Measurements from ENCODE around the gene POU2AF1.
A peak's percentile ranks its signal among the peaks of the same experiment; 100 is the strongest.

Gene POU2AF1

DNA sequence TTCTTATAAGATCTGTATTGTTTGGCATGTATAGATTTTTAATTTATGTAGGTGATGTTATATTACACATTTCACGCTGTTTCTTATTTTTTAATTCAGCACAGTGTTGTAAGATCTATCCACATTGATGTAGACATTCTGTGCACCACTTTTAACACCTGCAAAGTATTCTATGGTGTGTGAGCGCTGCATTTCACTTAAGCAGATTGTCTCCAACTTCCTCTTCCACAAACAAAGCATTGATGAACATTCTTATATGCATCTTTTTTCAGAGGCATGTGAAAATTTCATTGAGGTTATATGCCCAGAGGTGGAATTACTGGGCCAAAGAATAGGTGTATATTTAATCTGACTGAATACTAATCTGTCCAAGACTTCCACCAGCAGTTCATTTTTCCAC is 3.4 kb upstream of the POU2AF1 start:
- Mint-ChIP-seq H3K4me1 (ENCODE audit: low read depth) (peaks cover 48% of the 10 kb centered on the region), H3K27ac (no peak overlapping the region), H3K9me3 (no peaks in the 10 kb centered on the region), H3K36me3 (ENCODE audit: low read depth) (no peaks in the 10 kb centered on the region), H3K4me3 (no peak overlapping the region), H3K27me3 (no peaks in the 10 kb centered on the region)
- no peak for DNase-seq

DNA sequence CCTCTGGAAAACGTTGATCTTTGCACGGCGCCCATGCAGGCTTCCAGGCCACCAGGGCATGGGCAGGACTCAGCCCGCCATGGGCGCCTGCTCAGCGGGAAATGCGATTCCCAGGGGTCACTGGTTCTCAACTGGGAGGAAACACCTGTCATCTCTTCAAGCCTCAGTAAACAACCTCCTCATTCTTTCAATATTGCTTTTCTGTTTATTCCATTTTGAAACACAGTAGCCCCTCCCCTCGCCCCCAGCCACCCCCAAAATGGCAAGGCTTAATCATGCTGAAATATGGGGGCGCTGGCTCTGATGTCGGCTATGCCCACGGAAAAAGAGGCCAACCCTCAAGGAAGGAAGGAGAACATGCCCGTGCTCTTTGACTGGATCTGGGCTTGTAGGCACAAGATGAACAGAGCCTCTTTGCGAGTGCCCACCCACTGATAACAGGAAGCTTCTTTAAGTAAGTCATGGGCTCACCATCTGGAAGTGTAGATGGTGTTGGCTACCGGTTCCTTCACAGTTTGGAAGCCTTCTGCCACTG is 594 bp upstream of the POU2AF1 start:
- Mint-ChIP-seq H3K27me3 (no peaks in the 10 kb centered on the region), H3K4me1 (ENCODE audit: low read depth) (peaks cover 72% of the 10 kb centered on the region), H3K4me3 (peak overlapping the region; percentile 60), H3K27ac (peak overlapping the region; percentile 98), H3K36me3 (ENCODE audit: low read depth) (no peaks in the 10 kb centered on the region), H3K9me3 (no peaks in the 10 kb centered on the region)
- DNase-seq: no peak

DNA sequence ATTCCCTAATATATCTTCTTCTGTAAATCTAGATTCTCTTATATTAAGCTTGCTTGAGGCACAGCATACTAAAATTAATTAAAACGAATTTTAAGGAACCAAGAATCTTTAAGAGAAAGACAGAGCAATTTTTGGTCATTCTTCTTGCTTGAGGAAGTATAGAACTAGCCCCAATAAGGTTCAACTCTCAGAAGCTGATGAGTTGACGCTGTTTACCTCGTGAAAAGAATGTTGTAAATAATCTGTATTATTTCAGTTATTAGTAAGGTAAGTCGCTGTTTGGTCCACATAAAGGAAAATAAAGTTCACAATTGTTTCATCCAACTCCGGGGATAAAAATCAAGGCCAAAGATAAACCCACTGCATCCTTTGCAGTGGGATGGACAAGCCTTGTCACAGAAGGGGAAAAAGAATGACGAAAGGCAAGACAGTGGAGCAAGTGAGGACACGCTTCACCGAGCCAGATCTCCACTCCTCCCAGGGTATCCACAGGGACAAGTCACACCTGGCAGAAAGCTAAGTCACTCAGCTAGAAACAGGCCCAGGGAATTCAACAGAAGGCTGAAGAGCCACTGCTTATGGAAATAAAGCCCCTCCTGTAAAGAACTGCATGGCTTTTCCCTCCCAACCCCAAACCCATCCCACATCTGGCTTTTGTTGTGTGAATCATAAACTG is 752 bp downstream of the POU2AF1 start:
- DNase-seq: no peak
- Mint-ChIP-seq H3K4me1 (ENCODE audit: low read depth) (peaks cover 80% of the 10 kb centered on the region), H3K27ac (peak overlapping the region; percentile 98), H3K4me3 (peak overlapping the region; percentile 60), H3K27me3 (no peaks in the 10 kb centered on the region), H3K9me3 (no peaks in the 10 kb centered on the region), H3K36me3 (ENCODE audit: low read depth) (no peaks in the 10 kb centered on the region)

DNA sequence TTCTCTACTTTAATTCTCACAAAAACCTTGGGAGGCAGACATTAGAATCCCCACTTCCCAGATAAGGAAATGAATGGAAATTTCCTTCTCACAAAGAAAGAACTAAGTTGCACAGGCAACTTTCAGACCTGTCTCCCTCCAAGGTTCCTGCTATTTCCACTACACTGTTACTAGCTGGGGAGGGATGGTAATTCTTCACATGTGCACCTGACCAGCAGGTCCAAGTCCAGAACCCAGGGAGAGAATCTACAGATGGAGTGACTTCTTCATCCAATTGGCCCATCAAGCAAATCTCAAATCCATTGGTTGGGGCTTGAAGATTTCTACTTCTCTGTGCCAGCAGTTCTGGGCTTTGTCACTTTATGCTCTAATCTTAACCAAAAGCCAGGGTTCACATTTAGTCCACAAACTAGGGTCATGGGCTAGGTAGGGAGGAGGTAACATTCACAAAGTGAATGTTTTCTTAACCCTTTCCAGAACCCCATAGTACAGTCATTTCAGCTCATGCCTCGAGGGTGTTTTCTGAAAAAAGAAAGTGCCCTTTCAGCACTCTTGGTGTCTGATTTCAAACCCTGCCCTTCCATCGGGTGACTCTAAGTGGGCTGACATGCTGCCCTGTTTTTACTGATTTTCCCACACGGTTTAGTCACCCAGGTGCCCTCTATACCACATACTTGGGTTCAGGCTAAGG is 2.7 kb downstream of the POU2AF1 start:
- H3K36me3 Mint-ChIP-seq (ENCODE audit: low read depth): no peaks in the 10 kb centered on the region
- no peak for DNase-seq

DNA sequence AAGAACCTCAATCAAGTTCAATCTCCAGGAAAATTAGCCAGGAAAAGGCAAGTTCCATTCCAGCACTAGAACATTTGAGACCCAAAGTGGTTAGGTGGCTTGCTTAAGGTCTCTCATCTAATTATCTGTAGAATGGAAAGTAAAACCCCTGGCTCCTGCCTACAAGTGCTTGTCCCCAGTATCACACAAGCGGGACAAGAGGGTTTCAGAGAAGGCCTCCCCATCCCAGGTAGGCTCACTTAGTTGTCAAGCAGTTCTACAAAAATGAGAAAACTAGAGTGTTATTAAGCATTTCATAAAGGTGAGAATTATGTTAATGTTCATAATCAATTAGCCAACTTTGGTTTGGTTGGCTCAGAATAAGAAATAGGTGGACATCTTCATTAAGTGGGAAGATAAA is 5.5 kb downstream of the POU2AF1 start:
- no peak overlapping the region for H3K4me3 Mint-ChIP-seq
- no peaks in the 10 kb centered on the region for H3K36me3 Mint-ChIP-seq (ENCODE audit: low read depth)
- no peaks in the 10 kb centered on the region for H3K27me3 Mint-ChIP-seq
- H3K27ac Mint-ChIP-seq: no peak overlapping the region
- H3K4me1 Mint-ChIP-seq (ENCODE audit: low read depth): peaks cover 73% of the 10 kb centered on the region
- DNase-seq: no peak
- no peaks in the 10 kb centered on the region for H3K9me3 Mint-ChIP-seq

More for the DNA sequence above, 2.7 kb downstream of the POU2AF1 start:
- H3K4me3 Mint-ChIP-seq: peak overlapping the region; percentile 12
- peak overlapping the region; percentile 98 for H3K27ac Mint-ChIP-seq
- peaks cover 87% of the 10 kb centered on the region for H3K4me1 Mint-ChIP-seq (ENCODE audit: low read depth)
- no peaks in the 10 kb centered on the region for H3K9me3 Mint-ChIP-seq
- no peaks in the 10 kb centered on the region for H3K27me3 Mint-ChIP-seq

DNA sequence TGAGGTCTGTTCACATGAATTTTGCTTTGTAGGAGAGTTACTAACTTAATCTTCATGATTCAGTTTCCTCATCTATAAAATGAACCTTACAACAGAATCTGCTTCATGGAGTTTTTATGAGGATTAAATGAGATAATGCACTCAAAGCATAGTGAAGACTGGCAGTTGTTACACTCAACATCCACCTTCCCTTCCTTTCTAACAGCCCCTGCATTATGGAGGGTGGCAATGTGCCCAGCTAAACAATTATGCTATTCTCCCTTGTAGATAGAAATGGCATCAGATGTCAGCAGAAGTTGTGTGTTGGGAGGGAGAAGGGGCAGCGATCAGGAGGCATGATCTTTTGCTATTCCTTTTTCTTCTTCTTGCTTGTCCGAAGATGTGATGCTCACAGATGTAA is 6.5 kb downstream of the POU2AF1 start:
- Mint-ChIP-seq H3K4me3 (no peak overlapping the region), H3K9me3 (no peaks in the 10 kb centered on the region), H3K36me3 (ENCODE audit: low read depth) (no peaks in the 10 kb centered on the region), H3K27ac (peak overlapping the region; percentile 55), H3K4me1 (ENCODE audit: low read depth) (peaks cover 62% of the 10 kb centered on the region), H3K27me3 (no peaks in the 10 kb centered on the region)
- DNase-seq: no peak

DNA sequence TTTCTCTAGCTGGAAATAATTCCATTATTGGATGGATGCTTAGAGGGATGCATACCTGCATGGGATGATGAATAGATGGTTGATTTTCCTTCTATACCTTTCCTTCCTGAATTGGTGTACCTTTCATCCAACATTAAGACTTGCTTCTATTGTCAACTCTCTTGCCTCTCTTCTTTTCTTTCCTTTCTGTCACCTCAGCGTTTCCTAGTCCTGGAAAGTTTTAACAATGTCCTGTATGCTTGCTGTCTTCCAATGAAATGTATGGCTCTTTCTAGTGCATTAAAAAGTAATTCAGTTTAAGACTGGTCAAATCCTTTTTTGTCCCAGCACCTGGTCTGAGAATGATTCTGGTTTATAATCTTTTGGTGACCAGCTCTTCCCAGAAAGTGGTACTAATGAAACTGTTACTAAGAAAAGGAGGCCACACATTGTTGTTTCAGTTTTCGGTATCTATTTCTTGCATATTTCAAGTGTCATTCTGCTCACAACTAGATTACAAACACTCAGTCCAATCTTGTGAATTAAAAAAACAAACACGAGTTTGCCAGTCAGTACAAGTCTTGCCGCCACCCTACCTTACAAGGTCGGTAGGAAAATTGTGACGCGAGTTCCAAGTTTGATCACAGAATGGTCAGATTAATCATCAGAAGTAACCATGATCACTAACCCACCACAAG is 8.0 kb downstream of the POU2AF1 start:
- Mint-ChIP-seq H3K27ac (peak overlapping the region; percentile 80), H3K9me3 (no peaks in the 10 kb centered on the region), H3K36me3 (ENCODE audit: low read depth) (no peaks in the 10 kb centered on the region), H3K4me1 (ENCODE audit: low read depth) (peaks cover 52% of the 10 kb centered on the region), H3K4me3 (peak overlapping the region; percentile 21), H3K27me3 (no peaks in the 10 kb centered on the region)
- DNase-seq: no peak

DNA sequence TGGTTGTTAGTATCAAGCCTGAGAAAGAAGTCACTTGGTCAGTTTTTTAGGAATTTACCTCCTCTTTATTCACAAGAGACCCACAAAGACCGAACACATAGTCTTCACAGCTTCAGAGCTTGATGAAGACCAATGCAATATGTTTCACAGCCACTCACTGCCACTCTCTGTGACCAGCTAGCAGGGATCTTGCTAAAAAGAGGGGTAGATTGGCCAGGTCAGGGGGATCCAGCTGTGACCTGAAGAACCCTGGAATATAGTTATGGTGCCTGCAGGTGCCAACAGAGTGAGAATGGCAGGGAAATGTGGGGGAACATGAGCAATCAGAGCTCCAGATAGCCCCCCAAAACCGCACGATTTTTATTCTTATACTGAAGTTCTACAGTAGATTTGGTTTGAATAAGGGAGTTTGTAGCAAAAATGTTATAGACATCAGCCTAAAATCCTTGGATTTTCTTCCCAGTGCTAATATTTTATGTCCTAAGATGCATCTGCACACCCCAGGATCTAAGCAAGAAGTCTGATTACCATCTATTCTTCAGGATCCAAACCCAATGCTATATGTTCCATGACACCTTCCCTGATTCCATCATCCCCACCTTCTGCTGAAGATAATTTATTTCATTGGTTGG is 8.7 kb downstream of the POU2AF1 start:
- no peak for DNase-seq
- peaks cover 51% of the 10 kb centered on the region for H3K4me1 Mint-ChIP-seq (ENCODE audit: low read depth)
- no peaks in the 10 kb centered on the region for H3K27me3 Mint-ChIP-seq
- H3K4me3 Mint-ChIP-seq: no peak overlapping the region
- peak overlapping the region; percentile 80 for H3K27ac Mint-ChIP-seq
- peaks cover 2% of the 10 kb centered on the region for H3K36me3 Mint-ChIP-seq (ENCODE audit: low read depth)
- no peaks in the 10 kb centered on the region for H3K9me3 Mint-ChIP-seq

DNA sequence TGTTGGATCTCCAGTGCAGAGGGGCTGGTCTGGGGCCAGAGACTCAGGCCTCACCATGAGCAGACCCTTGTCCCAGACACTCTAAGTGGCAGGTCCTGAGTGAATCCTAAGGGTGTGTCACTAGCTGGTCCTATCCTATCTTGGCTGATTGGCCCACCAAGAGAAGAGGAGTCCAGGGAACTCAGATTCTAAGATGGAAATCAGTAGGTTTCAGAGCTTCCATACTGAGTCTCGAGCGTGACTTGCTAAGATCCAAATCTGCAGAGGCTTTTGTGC is 10.9 kb downstream of the POU2AF1 start:
- DNase-seq: no peak
- Mint-ChIP-seq H3K9me3 (no peaks in the 10 kb centered on the region), H3K27ac (no peak overlapping the region), H3K27me3 (no peaks in the 10 kb centered on the region), H3K36me3 (ENCODE audit: low read depth) (peaks cover 2% of the 10 kb centered on the region), H3K4me3 (no peak overlapping the region), H3K4me1 (ENCODE audit: low read depth) (peaks cover 39% of the 10 kb centered on the region)

DNA sequence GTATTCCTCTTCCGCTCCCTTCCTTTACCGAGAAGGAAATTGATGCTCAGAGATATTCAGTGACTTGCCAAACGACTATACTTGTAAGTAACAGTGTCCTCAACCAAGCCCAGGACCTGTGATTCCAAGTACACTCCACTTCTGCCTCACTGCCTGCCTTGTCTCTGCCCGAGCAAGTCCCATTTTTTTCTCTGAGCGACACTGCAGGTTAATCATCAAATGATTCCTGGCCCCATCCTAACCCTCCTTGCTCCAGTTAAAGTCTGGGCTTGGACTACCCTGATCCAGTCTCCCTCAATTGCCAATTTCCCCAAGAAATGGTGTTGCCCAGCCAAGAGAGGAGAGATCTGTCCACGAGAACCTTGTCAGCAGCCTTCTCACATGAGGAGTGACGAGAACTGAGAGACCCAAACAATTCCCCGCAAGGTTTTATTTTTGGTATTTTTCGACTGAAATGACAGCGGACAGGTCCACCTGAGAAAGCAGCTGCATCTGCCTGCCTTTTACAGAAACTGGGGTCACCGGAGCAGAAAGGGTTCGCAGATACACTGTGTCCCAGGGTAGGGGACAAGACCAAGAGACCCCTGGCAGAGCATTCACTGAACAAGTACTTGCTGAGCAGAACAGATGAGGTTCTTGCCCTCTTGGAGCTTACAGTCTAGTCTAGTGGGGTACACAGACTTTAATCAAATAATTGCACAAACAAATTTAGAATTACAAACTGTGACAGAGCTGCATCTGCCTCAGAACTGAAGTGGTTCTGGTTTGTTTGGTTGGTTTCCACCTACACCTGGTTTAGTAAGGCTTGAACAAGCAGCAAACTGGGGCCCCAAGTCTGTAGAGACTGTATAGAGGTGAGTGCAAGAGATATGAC is 11.4 kb downstream of the POU2AF1 start:
- no peaks in the 10 kb centered on the region for H3K9me3 Mint-ChIP-seq
- no peak overlapping the region for H3K27ac Mint-ChIP-seq
- DNase-seq: no peak
- peaks cover 34% of the 10 kb centered on the region for H3K4me1 Mint-ChIP-seq (ENCODE audit: low read depth)
- no peaks in the 10 kb centered on the region for H3K27me3 Mint-ChIP-seq
- H3K36me3 Mint-ChIP-seq (ENCODE audit: low read depth): peaks cover 2% of the 10 kb centered on the region
- no peak overlapping the region for H3K4me3 Mint-ChIP-seq

DNA sequence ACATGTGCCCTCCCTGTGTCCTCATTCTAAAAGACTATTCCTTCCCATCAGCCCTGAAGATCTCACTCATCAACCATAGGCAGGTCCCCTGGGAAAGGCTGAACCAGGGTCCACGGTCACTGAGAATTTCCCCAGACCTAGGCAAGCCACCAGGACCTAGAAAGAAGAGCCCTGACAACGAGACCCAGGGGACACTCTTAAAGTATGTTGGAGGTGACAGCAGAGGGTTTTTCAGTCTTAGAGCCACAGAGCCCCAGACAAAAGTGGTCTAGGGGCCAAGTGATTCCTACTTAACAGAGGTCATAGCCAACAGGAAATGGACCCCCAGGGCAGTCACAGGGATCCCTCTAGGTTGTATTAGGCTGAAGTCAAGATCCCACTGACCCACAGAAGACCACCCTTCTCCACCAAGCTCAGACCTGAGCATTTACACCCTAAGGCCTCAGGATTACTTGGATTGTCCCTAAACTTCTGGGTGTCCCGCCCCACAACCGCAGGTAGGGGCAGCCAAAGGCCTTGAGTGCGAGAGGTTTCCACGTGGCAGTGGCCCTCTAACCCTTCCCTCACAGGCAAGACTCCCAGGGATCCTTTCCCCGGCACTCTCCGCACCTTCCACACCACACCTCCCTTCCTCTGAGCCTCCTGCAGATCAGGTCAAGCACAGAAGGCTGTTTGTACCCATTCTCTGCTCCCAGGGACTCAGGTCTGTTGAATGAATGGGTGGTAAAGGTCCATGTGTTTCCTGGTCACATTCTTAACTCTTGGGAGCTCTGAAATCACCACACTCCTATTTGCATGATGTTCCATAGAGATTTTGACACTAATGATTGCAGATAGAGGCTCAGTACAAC is 12.3 kb downstream of the POU2AF1 start:
- no peak for DNase-seq
- no peak overlapping the region for H3K4me3 Mint-ChIP-seq
- H3K27ac Mint-ChIP-seq: peak overlapping the region; percentile 29
- H3K9me3 Mint-ChIP-seq: no peaks in the 10 kb centered on the region
- peaks cover 2% of the 10 kb centered on the region for H3K36me3 Mint-ChIP-seq (ENCODE audit: low read depth)
- H3K27me3 Mint-ChIP-seq: no peaks in the 10 kb centered on the region
- peaks cover 28% of the 10 kb centered on the region for H3K4me1 Mint-ChIP-seq (ENCODE audit: low read depth)

DNA sequence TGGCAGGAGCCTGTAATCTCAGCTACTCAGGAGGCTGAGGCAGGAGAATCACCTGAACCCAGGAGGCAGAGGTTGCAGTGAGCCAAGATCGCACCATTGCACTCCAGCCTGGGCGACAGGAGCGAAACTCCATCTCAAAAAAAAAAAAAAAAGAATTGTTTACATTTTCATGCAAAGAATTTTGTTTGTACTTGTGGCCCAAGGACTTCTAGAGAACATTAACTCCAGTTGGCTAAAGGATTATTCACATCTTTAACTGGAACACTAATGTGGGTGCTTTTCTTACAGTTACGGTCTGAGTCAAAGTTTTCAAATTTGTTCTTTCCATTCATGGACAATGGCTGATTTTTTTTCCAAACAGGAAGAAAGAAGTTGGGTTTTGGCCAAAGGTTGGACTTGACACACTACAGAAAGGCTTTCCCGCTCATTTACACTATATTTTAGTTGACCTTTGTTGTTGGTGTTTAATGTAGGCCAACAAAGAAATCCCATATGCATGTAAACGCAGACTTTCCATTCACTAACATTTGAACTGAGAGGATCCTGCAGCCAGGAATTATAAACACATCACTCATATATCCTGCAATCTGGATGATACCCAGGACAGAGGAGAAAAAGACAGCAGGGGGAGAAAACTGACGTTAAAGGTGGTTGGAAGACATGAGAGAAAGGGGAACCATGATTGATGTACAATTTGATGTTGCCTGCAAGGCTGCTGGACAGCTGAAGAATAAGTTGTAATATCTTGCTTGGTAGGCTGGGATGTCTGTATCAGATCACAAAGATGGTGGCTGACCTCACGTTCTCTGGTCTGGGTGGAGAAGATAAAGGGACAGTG is 13.1 kb downstream of the POU2AF1 start:
- Mint-ChIP-seq H3K9me3 (no peaks in the 10 kb centered on the region), H3K27ac (peak overlapping the region; percentile 29), H3K36me3 (ENCODE audit: low read depth) (peaks cover 2% of the 10 kb centered on the region), H3K27me3 (no peaks in the 10 kb centered on the region), H3K4me1 (ENCODE audit: low read depth) (peaks cover 22% of the 10 kb centered on the region), H3K4me3 (no peak overlapping the region)
- DNase-seq: no peak

DNA sequence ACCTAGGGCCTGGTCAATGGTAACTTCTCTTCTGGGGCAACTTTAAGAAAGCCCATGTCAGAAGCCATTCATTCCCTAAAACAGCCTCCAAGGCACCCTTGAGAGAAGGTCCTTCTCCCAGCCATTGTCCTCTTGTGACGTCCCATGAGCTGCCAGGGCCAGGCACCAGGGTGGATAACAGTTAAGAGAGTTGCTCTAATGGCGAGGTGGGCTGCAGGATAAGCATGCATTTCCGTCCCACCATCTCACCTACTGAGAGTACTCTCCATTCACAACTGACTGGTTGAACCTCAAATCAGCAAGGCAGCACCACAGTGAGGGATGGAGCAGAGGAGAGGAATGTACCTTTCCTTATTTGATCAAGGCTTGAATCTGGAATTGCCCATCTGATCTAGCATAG is 14.6 kb downstream of the POU2AF1 start:
- H3K36me3 Mint-ChIP-seq (ENCODE audit: low read depth): peaks cover 2% of the 10 kb centered on the region
- peaks cover 15% of the 10 kb centered on the region for H3K4me1 Mint-ChIP-seq (ENCODE audit: low read depth)
- no peaks in the 10 kb centered on the region for H3K27me3 Mint-ChIP-seq
- no peaks in the 10 kb centered on the region for H3K9me3 Mint-ChIP-seq
- no peak overlapping the region for H3K27ac Mint-ChIP-seq
- H3K4me3 Mint-ChIP-seq: no peak overlapping the region
- DNase-seq: no peak

Data from activated T-cell treated with anti-CD3 and anti-CD28 coated beads, Interleukin-2, amount 50 U/mL, for 24 hours (primary cell).